ENCODE measurements around the gene USP38.

DNA sequence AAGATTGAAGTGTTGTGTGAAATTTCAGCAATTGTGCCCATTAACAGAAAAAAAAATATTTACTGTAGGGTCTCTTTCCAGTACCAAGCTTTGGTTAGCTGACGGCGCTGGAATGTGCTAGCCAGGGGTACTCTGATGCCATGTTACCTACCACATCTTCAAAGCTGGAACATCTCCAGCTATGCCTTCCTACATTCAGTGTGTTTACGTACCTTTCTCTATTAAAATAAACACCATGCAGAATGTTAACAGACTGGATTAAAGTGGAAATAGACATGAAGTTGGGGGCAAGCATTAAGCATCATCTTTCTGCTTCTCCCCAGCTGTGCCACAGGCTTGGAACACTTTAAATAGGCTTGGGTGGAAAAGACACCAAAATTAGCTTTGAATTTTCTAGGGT is 65.9 kb downstream of the USP38 start:
- TF ChIP-seq POLR2A (IDR thresholded peaks at IDR 0.05) (no peak), POLR2AphosphoS5 (IDR thresholded peaks at IDR 0.05) (no peak)
- TF ChIP-seq, protein P1, sequence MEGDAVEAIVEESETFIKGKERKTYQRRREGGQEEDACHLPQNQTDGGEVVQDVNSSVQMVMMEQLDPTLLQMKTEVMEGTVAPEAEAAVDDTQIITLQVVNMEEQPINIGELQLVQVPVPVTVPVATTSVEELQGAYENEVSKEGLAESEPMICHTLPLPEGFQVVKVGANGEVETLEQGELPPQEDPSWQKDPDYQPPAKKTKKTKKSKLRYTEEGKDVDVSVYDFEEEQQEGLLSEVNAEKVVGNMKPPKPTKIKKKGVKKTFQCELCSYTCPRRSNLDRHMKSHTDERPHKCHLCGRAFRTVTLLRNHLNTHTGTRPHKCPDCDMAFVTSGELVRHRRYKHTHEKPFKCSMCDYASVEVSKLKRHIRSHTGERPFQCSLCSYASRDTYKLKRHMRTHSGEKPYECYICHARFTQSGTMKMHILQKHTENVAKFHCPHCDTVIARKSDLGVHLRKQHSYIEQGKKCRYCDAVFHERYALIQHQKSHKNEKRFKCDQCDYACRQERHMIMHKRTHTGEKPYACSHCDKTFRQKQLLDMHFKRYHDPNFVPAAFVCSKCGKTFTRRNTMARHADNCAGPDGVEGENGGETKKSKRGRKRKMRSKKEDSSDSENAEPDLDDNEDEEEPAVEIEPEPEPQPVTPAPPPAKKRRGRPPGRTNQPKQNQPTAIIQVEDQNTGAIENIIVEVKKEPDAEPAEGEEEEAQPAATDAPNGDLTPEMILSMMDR (IDR thresholded peaks at IDR 0.05 in 8 of 11, conservative IDR thresholded peaks at IDR 0.05 in 3 of 11): no peak
